ENCODE measurements around the gene NTN1. TPM values are rescaled to one million over a fixed set of nuclear protein-coding genes. Genes with fewer than 3 reads are reported as not detected.

Gene NTN1
- total and polyA plus RNA-seq, 9 donors, result 0.28 to 12.5 (median 1.8) TPM

GRCh38 chr17:9269350-9270035, 248.2 kb downstream of the NTN1 start:
- no peak for DNase-seq
- H3K27ac ChIP-seq, result no peak overlapping the region
- TF ChIP-seq EP300 (IDR thresholded peaks at IDR 0.05) (no peak), POLR2A (IDR thresholded peaks at IDR 0.05) (no peak)
- WGBS, 3 donors, result 77 to 88% (median 80%) methylated on average over 7 of the region's 7 CpGs
- H3K4me3 ChIP-seq, result no peak overlapping the region
- H3K9me3 ChIP-seq, result no peaks in the 10 kb centered on the region
- H3K27me3 ChIP-seq, result no peaks in the 10 kb centered on the region
- H3K4me1 ChIP-seq (ENCODE audit: insufficient read depth), result peaks cover 4% of the 10 kb centered on the region
- intact Hi-C loops (cut with DNase I), result loop anchor here in 1 of 4 donors (10.0 kb wide), 1 partner anchor 65 kb away; no protein-coding TSS in a partner anchor
- H3K36me3 ChIP-seq, result no peaks in the 10 kb centered on the region

- intact Hi-C loops (cut with DNase I), result no loop called here
- no peak overlapping the region for H3K27ac ChIP-seq
- TF ChIP-seq POLR2A (IDR thresholded peaks at IDR 0.05) (no peak), EP300 (IDR thresholded peaks at IDR 0.05) (no peak)
- TF ChIP-seq, protein P1, sequence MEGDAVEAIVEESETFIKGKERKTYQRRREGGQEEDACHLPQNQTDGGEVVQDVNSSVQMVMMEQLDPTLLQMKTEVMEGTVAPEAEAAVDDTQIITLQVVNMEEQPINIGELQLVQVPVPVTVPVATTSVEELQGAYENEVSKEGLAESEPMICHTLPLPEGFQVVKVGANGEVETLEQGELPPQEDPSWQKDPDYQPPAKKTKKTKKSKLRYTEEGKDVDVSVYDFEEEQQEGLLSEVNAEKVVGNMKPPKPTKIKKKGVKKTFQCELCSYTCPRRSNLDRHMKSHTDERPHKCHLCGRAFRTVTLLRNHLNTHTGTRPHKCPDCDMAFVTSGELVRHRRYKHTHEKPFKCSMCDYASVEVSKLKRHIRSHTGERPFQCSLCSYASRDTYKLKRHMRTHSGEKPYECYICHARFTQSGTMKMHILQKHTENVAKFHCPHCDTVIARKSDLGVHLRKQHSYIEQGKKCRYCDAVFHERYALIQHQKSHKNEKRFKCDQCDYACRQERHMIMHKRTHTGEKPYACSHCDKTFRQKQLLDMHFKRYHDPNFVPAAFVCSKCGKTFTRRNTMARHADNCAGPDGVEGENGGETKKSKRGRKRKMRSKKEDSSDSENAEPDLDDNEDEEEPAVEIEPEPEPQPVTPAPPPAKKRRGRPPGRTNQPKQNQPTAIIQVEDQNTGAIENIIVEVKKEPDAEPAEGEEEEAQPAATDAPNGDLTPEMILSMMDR (IDR thresholded peaks at IDR 0.05), result no peak
- no peak for DNase-seq
- no peaks in the 10 kb centered on the region for H3K36me3 ChIP-seq
- H3K9me3 ChIP-seq, result no peaks in the 10 kb centered on the region
- H3K4me1 ChIP-seq (ENCODE audit: insufficient read depth), result peaks cover 4% of the 10 kb centered on the region
- no peak overlapping the region for H3K4me3 ChIP-seq
- no peaks in the 10 kb centered on the region for H3K27me3 ChIP-seq
- WGBS, 3 donors, result 93 to 94% (median 93%) methylated on average over 9 of the region's 9 CpGs
Observed at GRCh38 chr17:9270921-9271320, 249.6 kb downstream of the NTN1 start.

DNA sequence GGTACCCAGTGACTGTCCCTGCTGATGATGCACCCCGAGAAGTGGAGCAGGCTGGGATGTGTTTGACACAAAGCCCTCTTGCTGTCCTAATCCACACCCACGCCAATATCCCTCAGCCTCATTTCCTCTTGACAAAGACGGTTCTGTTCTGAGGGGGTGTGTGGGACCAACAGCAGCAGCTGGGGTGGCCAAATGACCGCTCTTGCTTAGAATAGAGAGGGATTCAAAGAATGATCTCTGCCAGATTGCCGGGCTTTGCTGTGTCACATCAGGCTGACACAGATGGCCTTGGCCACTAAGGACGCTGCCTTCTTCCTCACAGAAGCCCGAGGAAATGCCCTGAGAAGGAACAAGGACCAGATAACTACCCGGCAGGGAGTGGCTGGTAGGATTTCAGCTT, 250.7 kb downstream of the NTN1 start:
- peaks cover 4% of the 10 kb centered on the region for H3K4me1 ChIP-seq (ENCODE audit: insufficient read depth)
- TF ChIP-seq POLR2A (IDR thresholded peaks at IDR 0.05), result no peak
- no peak for TF ChIP-seq EP300 (IDR thresholded peaks at IDR 0.05)
- TF ChIP-seq, protein P1 (IDR thresholded peaks at IDR 0.05), result no peak
- intact Hi-C loops (cut with DNase I), result no loop called here
- WGBS, 3 donors, result 76 to 89% (median 81%) methylated on average over 8 of the region's 8 CpGs
- no peaks in the 10 kb centered on the region for H3K36me3 ChIP-seq
- DNase-seq, result no peak
- H3K4me3 ChIP-seq, result no peak overlapping the region
- no peaks in the 10 kb centered on the region for H3K9me3 ChIP-seq
- H3K27ac ChIP-seq, result no peak overlapping the region
- H3K27me3 ChIP-seq, result no peaks in the 10 kb centered on the region

DNA sequence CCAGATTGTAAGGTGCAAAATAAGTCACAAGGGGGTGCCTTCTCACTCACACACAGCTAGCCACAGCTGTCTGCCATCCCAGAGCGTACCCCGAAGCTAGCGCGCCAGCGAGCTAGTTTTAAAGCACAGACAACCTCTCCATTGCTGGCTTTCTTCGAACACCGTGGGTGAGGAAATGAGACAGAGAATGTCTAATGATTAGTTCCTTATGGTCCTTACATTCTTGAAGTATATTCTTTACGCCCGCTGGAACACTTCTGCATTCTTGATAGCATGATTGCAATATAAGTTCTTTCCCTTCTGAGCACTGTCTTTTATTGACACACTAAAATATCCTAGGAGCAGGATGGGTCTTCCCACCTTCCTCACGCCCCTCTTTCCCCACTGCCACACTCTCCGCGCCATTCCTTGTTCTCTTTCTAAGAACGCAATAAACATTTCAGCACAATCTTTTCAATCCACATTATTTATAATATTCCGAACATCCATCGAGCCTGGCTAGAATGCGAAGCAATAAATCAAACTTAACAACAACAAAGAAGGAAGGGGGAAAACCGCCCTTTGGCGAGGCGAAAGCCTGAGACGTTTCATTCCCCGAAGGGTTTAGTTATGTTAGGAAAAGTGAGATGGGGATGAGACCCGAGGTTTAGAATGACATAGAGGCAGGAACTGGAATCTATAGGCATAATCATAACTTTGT, 251.3 kb downstream of the NTN1 start:
- intact Hi-C loops (cut with DNase I), result no loop called here
- H3K27me3 ChIP-seq, result no peaks in the 10 kb centered on the region
- WGBS, 3 donors, result 53 to 80% (median 79%) methylated on average over 22 of the region's 22 CpGs
- peaks cover 4% of the 10 kb centered on the region for H3K4me1 ChIP-seq (ENCODE audit: insufficient read depth)
- H3K36me3 ChIP-seq, result no peaks in the 10 kb centered on the region
- no peak overlapping the region for H3K27ac ChIP-seq
- no peaks in the 10 kb centered on the region for H3K9me3 ChIP-seq
- DNase-seq, result no peak
- no peak for TF ChIP-seq POLR2A (IDR thresholded peaks at IDR 0.05)
- no peak for TF ChIP-seq EP300 (IDR thresholded peaks at IDR 0.05)
- TF ChIP-seq, protein P1 (IDR thresholded peaks at IDR 0.05), result no peak
- H3K4me3 ChIP-seq, result peak overlapping the region; percentile 3

Measured in ovary (tissue), 9 donors.